Amygdala (tissue), 56 donors: ENCODE data around the gene KLF13.
A peak's percentile ranks its signal among the peaks of the same experiment; 100 is the strongest.

Experiments used
- DNase-seq, 56 donors: peaks; one replicate each; lab custom pipeline; 2025; lab: John Stamatoyannopoulos, UW

Gene KLF13

GRCh38 chr15:31330111-31330785 is 3.6 kb downstream of the KLF13 start:
- no peak for DNase-seq

- DNase-seq, result peak in 4 of 56 donors; percentile 15 to 25 (median 22)
Observed at GRCh38 chr15:31330836-31331235, 4.2 kb downstream of the KLF13 start.

GRCh38 chr15:31331389-31331788 is 4.8 kb downstream of the KLF13 start:
- DNase-seq, result no peak

- DNase-seq, result no peak
Observed at GRCh38 chr15:31332020-31332680, 5.5 kb downstream of the KLF13 start.

GRCh38 chr15:31332681-31333071 is 6.0 kb downstream of the KLF13 start:
- DNase-seq, result no peak

GRCh38 chr15:31333119-31333518 is 6.5 kb downstream of the KLF13 start:
- DNase-seq, result no peak

- no peak for DNase-seq
Observed at GRCh38 chr15:31333820-31334219, 7.2 kb downstream of the KLF13 start.

- no peak for DNase-seq
Observed at GRCh38 chr15:31335989-31336592, 9.5 kb downstream of the KLF13 start.

- DNase-seq, result no peak
Observed at GRCh38 chr15:31336593-31337295, 10.1 kb downstream of the KLF13 start.

- DNase-seq, result no peak
Observed at GRCh38 chr15:31337352-31338031, 10.9 kb downstream of the KLF13 start.

- peak in 7 of 56 donors; percentile 15 to 54 (median 41) for DNase-seq
Observed at GRCh38 chr15:31338318-31338878, 11.8 kb downstream of the KLF13 start.

- peak in 16 of 56 donors; percentile 16 to 65 (median 30) for DNase-seq
Observed at GRCh38 chr15:31338879-31339557, 12.4 kb downstream of the KLF13 start.

- DNase-seq, result peak in 1 of 56 donors; percentile 48
Observed at GRCh38 chr15:31339558-31339895, 12.9 kb downstream of the KLF13 start.

GRCh38 chr15:31340047-31340446 is 13.4 kb downstream of the KLF13 start:
- DNase-seq, result peak in 1 of 56 donors; percentile 32

- DNase-seq, result no peak
Observed at GRCh38 chr15:31340592-31340991, 14.0 kb downstream of the KLF13 start.

- peak in 8 of 56 donors; percentile 22 to 59 (median 40) for DNase-seq
Observed at GRCh38 chr15:31341071-31341470, 14.4 kb downstream of the KLF13 start.

GRCh38 chr15:31341496-31342195 is 15.0 kb downstream of the KLF13 start:
- no peak for DNase-seq

GRCh38 chr15:31342381-31342780 is 15.7 kb downstream of the KLF13 start:
- DNase-seq, result no peak
